ENCODE results near the gene TRPC4. TPM values are rescaled to one million over a fixed set of nuclear protein-coding genes. Genes with fewer than 3 reads are reported as not detected.
A peak's percentile ranks its signal among the peaks of the same experiment; 100 is the strongest.

Gene TRPC4
- total RNA-seq, result 1 to 10 TPM in 1 of 4 donors, under 1 TPM in 2, not detected in 1; 0.20 to 2.2 (median 0.68) TPM

DNA sequence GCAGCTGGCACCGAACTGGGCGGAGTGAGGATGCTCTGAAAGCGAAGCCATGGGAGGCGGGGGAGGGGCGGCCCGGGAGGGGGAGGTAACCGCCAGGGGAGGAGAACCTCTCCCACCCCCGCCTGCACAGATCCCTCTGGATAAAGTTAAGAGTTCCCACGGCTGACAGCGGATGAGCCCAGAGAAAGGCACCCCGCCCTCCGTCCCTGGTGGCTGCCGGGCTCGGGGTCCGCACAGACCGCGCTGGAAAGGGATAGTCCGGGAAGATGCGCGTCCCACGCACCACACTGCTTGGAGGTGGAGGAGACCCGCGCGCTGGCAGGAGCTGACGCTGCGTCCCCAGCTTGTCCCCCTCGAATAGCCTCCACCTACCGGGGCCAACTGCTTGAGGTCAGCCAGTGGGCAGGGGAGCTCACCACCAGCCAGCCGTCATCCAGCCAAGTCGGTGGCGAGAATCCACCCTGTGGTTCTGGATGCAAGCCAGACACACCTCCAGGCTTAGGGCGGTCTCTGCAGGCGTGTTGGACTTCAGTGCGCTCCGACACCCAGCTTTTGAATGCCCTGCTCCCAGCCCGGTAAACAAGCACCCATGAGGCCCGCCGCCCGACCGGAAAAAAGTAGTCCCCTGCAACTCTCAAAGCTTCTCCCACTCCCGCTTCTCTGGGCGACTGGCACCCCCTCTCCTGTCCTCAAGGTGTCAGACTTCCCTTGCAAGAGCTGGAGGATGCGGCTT, at the start of gene TRPC4:
Gene TRPC4, minus strand, starts transcription at position 17 of the 733 bp plus-strand sequence. CDS start 86,439 bp downstream, outside the sequence.
- intact Hi-C loops (cut with DNase I; ENCODE audit: low total_unique reads) (no loop called here), in situ Hi-C loops (cut with MboI; ENCODE audit: low pct_ligation_motif_present in 1 of 4, low pct_unique_long_range_greater_than_20kb in 1 of 4, low sequenced_read_pairs in 3 of 4) (no loop called here)
- WGBS, 2 donors (ENCODE audit: low coverage in 1 of 2), result 7% methylated on average over 23 of the region's 43 CpGs; no CpG with 5 or more reads in 1 of the 2 donors

GRCh38 chr13:37918751-37919150, 49.2 kb upstream of the TRPC4 start:
- Histone ChIP-seq H3K27ac (no peak overlapping the region), H3K4me3 (no peak overlapping the region), H3K36me3 (no peaks in the 10 kb centered on the region), H3K27me3 (no peaks in the 10 kb centered on the region), H3K9me3 (no peaks in the 10 kb centered on the region), H3K4me1 (no peaks in the 10 kb centered on the region)
- TF ChIP-seq CTCF (IDR thresholded peaks at IDR 0.05) (no peak), POLR2A (IDR thresholded peaks at IDR 0.05) (no peak), EP300 (IDR thresholded peaks at IDR 0.05; ENCODE audit: low read depth) (no peak), POLR2AphosphoS5 (IDR thresholded peaks at IDR 0.05) (no peak)
- intact Hi-C loops (cut with DNase I; ENCODE audit: low total_unique reads) (no loop called here), in situ Hi-C loops (cut with MboI; ENCODE audit: low pct_ligation_motif_present in 1 of 4, low pct_unique_long_range_greater_than_20kb in 1 of 4, low sequenced_read_pairs in 3 of 4) (no loop called here)
- DNase-seq, result no peak
- WGBS, 2 donors (ENCODE audit: low coverage in 1 of 2), result 37 to 43% methylated on average over 4 of the region's 4 CpGs

More for the DNA sequence above, at the start of gene TRPC4:
- no peaks in the 10 kb centered on the region for H3K36me3 ChIP-seq
- TF ChIP-seq EP300 (IDR thresholded peaks at IDR 0.05; ENCODE audit: low read depth) (no peak), CTCF (IDR thresholded peaks at IDR 0.05) (peak; percentile 22 to 30 (median 28))
- H3K27ac ChIP-seq, result peak within 1 kb of the TSS; percentile 41 to 74 (median 57)
- H3K4me1 ChIP-seq, result peaks cover 0 to 4% (median 0%) of the 10 kb centered on the region in 4 donors
- peaks cover 30% of the 10 kb centered on the region for H3K27me3 ChIP-seq
- H3K9me3 ChIP-seq, result no peaks in the 10 kb centered on the region
- DNase-seq, result peak; percentile 20
- peak within 1 kb of the TSS; percentile 33 to 46 (median 40) for H3K4me3 ChIP-seq

GRCh38 chr13:37918116-37918714, 48.6 kb upstream of the TRPC4 start:
- TF ChIP-seq POLR2A (IDR thresholded peaks at IDR 0.05) (no peak), EP300 (IDR thresholded peaks at IDR 0.05; ENCODE audit: low read depth) (no peak), POLR2AphosphoS5 (IDR thresholded peaks at IDR 0.05) (no peak), CTCF (IDR thresholded peaks at IDR 0.05) (no peak)
- in situ Hi-C loops (cut with MboI; ENCODE audit: low pct_ligation_motif_present in 1 of 4, low pct_unique_long_range_greater_than_20kb in 1 of 4, low sequenced_read_pairs in 3 of 4), result no loop called here

DNA sequence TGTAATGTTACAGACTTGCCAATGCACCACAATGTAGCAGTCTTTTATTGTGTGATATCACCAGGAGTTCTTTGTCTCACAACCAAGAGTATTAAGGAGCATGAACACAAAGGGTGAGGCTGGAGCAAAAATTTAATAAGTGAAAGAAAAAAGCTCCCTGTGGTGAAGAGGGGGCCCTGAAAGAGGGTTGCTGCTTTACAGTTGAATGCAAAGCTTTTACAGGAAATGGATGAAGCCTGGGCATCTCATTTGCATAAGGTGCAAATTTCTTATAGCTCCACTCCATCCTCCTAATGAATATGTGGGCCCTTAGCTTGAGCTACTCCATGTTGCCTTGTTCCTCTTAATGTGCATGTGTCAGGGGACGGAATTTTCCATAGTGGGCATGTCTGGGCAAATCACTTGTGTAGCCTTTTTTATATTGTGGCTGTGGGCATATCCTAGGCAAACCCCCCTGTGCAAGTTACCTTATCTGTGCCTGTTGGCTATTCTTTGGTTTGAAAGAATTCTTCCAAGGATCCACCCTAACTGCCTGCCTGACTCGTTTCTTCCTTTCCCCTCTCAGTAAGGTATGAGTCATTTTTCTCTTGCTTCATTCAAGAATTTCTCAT, 45.3 kb upstream of the TRPC4 start:
- Histone ChIP-seq H3K9me3 (no peaks in the 10 kb centered on the region), H3K27me3 (no peaks in the 10 kb centered on the region), H3K36me3 (no peaks in the 10 kb centered on the region), H3K4me3 (no peak overlapping the region), H3K27ac (no peak overlapping the region), H3K4me1 (no peaks in the 10 kb centered on the region)
- TF ChIP-seq CTCF (IDR thresholded peaks at IDR 0.05), result no peak
- no peak for TF ChIP-seq POLR2AphosphoS5 (IDR thresholded peaks at IDR 0.05)
- TF ChIP-seq POLR2A (IDR thresholded peaks at IDR 0.05), result no peak
- no peak for TF ChIP-seq EP300 (IDR thresholded peaks at IDR 0.05; ENCODE audit: low read depth)
- 45 to 51% methylated on average over 1 to 2 of the region's 2 CpGs for WGBS, 2 donors (ENCODE audit: low coverage in 1 of 2)
- in situ Hi-C loops (cut with MboI; ENCODE audit: low pct_ligation_motif_present in 1 of 4, low pct_unique_long_range_greater_than_20kb in 1 of 4, low sequenced_read_pairs in 3 of 4), result no loop called here
- no peak for DNase-seq
- intact Hi-C loops (cut with DNase I; ENCODE audit: low total_unique reads), result no loop called here

More at GRCh38 chr13:37918116-37918714, 48.6 kb upstream of the TRPC4 start:
- Histone ChIP-seq H3K4me1 (no peaks in the 10 kb centered on the region), H3K4me3 (no peak overlapping the region), H3K9me3 (no peaks in the 10 kb centered on the region), H3K36me3 (no peaks in the 10 kb centered on the region), H3K27ac (no peak overlapping the region), H3K27me3 (no peaks in the 10 kb centered on the region)
- no peak for DNase-seq
- intact Hi-C loops (cut with DNase I; ENCODE audit: low total_unique reads), result no loop called here
- 56 to 64% methylated on average over 3 of the region's 3 CpGs for WGBS, 2 donors (ENCODE audit: low coverage in 1 of 2)

Data from transverse colon (tissue), 4 donors.